ENCODE results near the gene CIP2A.

DNA sequence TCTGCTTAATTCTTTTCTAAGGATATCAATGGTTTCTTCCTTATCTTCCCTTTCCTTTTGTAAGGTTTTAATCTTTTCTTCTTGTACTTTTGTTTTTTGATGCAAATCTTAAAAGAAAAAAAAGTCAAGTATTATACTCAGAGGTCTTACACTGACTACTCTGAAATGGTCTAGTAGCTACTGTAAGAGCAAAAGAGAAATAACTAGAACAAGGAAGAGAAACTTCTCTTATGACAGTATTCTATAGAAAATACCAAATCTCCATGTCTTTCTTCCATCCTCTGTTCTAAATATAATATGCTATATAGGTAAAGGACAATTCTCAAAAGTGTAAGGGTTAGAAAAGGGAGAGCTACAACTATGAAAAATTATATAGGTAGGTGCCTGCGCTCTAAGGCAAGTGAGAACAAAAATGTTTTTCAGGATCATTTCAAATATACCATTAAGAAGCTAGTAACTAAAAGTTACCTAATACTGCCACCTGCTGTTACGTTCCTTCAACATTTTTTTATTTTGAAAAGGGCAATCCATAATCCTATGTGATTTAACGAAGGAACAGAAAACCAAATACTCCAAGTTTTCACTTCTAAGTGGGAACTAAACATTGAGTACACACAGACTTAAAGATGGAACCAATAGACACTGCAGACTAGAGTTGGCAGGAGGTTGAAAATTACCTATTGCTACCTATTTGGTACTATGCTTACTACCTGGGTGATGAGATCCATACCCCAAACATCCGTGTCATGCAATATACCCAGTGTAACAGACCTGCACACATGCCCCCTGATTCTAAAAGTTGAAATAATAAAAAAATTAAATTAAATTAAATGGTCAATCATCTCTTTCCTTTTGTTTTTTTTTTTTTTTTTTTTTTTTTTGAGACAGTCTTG is 36.7 kb downstream of the CIP2A start:
- TF ChIP-seq POLR2AphosphoS5 (IDR thresholded peaks at IDR 0.05) = no peak
- TF ChIP-seq, protein P1, sequence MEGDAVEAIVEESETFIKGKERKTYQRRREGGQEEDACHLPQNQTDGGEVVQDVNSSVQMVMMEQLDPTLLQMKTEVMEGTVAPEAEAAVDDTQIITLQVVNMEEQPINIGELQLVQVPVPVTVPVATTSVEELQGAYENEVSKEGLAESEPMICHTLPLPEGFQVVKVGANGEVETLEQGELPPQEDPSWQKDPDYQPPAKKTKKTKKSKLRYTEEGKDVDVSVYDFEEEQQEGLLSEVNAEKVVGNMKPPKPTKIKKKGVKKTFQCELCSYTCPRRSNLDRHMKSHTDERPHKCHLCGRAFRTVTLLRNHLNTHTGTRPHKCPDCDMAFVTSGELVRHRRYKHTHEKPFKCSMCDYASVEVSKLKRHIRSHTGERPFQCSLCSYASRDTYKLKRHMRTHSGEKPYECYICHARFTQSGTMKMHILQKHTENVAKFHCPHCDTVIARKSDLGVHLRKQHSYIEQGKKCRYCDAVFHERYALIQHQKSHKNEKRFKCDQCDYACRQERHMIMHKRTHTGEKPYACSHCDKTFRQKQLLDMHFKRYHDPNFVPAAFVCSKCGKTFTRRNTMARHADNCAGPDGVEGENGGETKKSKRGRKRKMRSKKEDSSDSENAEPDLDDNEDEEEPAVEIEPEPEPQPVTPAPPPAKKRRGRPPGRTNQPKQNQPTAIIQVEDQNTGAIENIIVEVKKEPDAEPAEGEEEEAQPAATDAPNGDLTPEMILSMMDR (IDR thresholded peaks at IDR 0.05) = peak; percentile 19 to 48 (median 47)
